K562 (cell line): ENCODE results near the gene ACSL3. TPM values are rescaled to one million over a fixed set of nuclear protein-coding genes. Genes with fewer than 3 reads are reported as not detected.

Experiments used
- ATAC-seq: fragments of 200-7000 bp; cut with Tn5 transposase; 3 replicates; pipeline ENCODE4 v1.9.1; 2020; ENCODE audit warnings: moderate library complexity
- BruUV-seq: library from RNA; stranded (reverse); fragments of 400-500 nt; replicated peaks from 2 replicates; lab custom pipeline; 2021; lab: Mats Ljungman, UMichigan
- CTCF ChIA-PET: fragments of 300-600 bp; formaldehyde crosslinking; extraction: SDS; loops from one replicate; lab custom pipeline; 2021; ENCODE audit warnings: low intra/inter-chr PET ratio; lab: Yijun Ruan, JAX
- POLR2A ChIA-PET: fragments of 300-600, 350-650 bp; sonication (Branson Sonifier 250); formaldehyde crosslinking; extraction: SDS; loops from one replicate; lab custom pipeline; 2021; ENCODE audit warnings: antibody characterized with exemption, inconsistent platforms; lab: Yijun Ruan, JAX
- DNase-seq, 4 experiments: peaks; one replicate each; pipeline versions ENCODE4 v3.0.0 to v3.0.0-alpha.2; 2011 to 2018; ENCODE audit warnings: low spot score in 3 of 4, mixed read lengths in 3 of 4; ENCODE audit errors: extremely low read depth in 1 of 4
- FAIRE-seq: peaks from 2 replicates; lab custom pipeline; 2011; peaks lifted over from hg19 to GRCh38; lab: Jason Lieb, UNC
- H2AFZ ChIP-seq: 2 replicates; pipeline ENCODE4 v1.6.0; 2011; ENCODE audit warnings: low read depth, low read length, control low read depth, inconsistent platforms
- H3K27ac ChIP-seq: fragments of 200-600 bp; 3 replicates; pipeline ENCODE4 v1.8.0; 2011; ENCODE audit warnings: low read depth, mild to moderate bottlenecking, control low read depth, inconsistent platforms, low read length, moderate library complexity, mixed read lengths; ENCODE audit errors: extremely low read depth
- H3K27me3 ChIP-seq, 2 experiments: fragments of 300-600 bp in 1 of 2; 2 replicates in 1 of 2; 3 replicates in 1 of 2; pipeline versions ENCODE4 v1.6.0 to v1.8.0; 2011; ENCODE audit warnings: inconsistent platforms in 2 of 2, low read length in 2 of 2, mild to moderate bottlenecking in 1 of 2, mixed read lengths in 1 of 2, moderate library complexity in 1 of 2; ENCODE audit not compliant: control insufficient read depth in 2 of 2, insufficient read depth in 2 of 2
- H3K36me3 ChIP-seq: fragments of 300-600 bp; 3 replicates; pipeline ENCODE4 v1.8.0; 2011; ENCODE audit warnings: mild to moderate bottlenecking, low read length, inconsistent platforms; ENCODE audit not compliant: control insufficient read depth, insufficient read depth
- H3K4me1 ChIP-seq, 2 experiments: fragments of 200-600 bp in 1 of 2; replicated peaks in 1 of 2; 2 replicates in 1 of 2; 3 replicates in 1 of 2; pipeline versions ENCODE4 v1.5.1 to v1.8.0; 2011; ENCODE audit warnings: inconsistent platforms in 2 of 2, low read length in 2 of 2, mild to moderate bottlenecking in 1 of 2, mixed read lengths in 1 of 2, moderate library complexity in 1 of 2; ENCODE audit not compliant: control insufficient read depth in 2 of 2, insufficient read depth in 2 of 2
- H3K4me2 ChIP-seq: 2 replicates; pipeline ENCODE4 v1.6.1; 2011; ENCODE audit warnings: low read length, control low read depth, inconsistent platforms, mixed read lengths; ENCODE audit not compliant: insufficient read depth
- H3K4me3 ChIP-seq: fragments of 200-600 bp; sonication (generic), shearing (Covaris generic); 2 replicates; pipeline ENCODE4 v1.5.1; 2016; ENCODE audit warnings: control low read depth, inconsistent platforms
- H3K79me2 ChIP-seq: fragments of 200-600 bp; 3 replicates; pipeline ENCODE4 v1.8.0; 2011; ENCODE audit warnings: low read length, inconsistent platforms; ENCODE audit not compliant: control insufficient read depth, insufficient read depth
- H3K9ac ChIP-seq, 2 experiments: 2 replicates each; pipeline versions ENCODE4 v1.6.0 to v1.6.1; 2011; ENCODE audit warnings: low read depth in 2 of 2, low read length in 2 of 2, control low read depth in 1 of 2, inconsistent platforms in 1 of 2, mild to moderate bottlenecking in 1 of 2, mixed read lengths in 1 of 2; ENCODE audit not compliant: insufficient read depth in 1 of 2
- H3K9me1 ChIP-seq: one replicate; pipeline ENCODE4 v1.6.0; 2011; ENCODE audit warnings: inconsistent platforms, mild to moderate bottlenecking, low read length, moderate library complexity; ENCODE audit not compliant: control insufficient read depth, insufficient read depth
- H3K9me3 ChIP-seq: replicated peaks from 2 replicates; pipeline ENCODE4 v1.5.1; 2011; ENCODE audit warnings: low read depth, low read length, inconsistent platforms; ENCODE audit not compliant: control insufficient read depth, insufficient read depth
- H4K20me1 ChIP-seq: replicated peaks from 2 replicates; pipeline ENCODE4 v1.6.1; 2011; ENCODE audit warnings: low read length, inconsistent platforms, mixed read lengths; ENCODE audit not compliant: control insufficient read depth, insufficient read depth
- CREM ChIP-seq: IDR thresholded peaks from 2 replicates; pipeline ENCODE4 v1.6.1; 2014; ENCODE audit warnings: antibody characterized with exemption, low read depth
- FOXA3 ChIP-seq, 2 experiments: fragments of 450-650 bp in 1 of 2; sonication (generic) in 1 of 2; formaldehyde crosslinking; IDR thresholded peaks in 1 of 2; conservative IDR thresholded peaks in 1 of 2; 2 replicates each; pipeline versions ENCODE4 v1.4.0 to v1.8.0; 2020 to 2022; ENCODE audit warnings: mild to moderate bottlenecking in 2 of 2, missing genetic modification reagents in 1 of 2
- MTA3 ChIP-seq: fragments of 450-650 bp; formaldehyde crosslinking; IDR thresholded peaks from 2 replicates; pipeline ENCODE4 v1.6.1; 2017; ENCODE audit warnings: mild to moderate bottlenecking, borderline replicate concordance
- ZFP36 ChIP-seq: fragments of 150-350 bp; IDR thresholded peaks from 2 replicates; pipeline ENCODE4 v1.6.1; 2018; ENCODE audit warnings: low read length, low read depth; ENCODE audit not compliant: partially characterized antibody
- WGBS: fragments of 100-300 bp; shearing (Covaris generic); methylation state at CpG from one replicate; pipeline ENCODE4 v1.1.6; 2016; ENCODE audit warnings: low coverage, mixed read lengths; ENCODE audit not compliant: insufficient coverage; ENCODE audit errors: missing lambda C conversion rate; 5-methylcytosine and 5-hydroxymethylcytosine counted together
- in situ Hi-C: fragments of 300-500 bp; cut with MboI; formaldehyde crosslinking; loops from 4 replicates; pipeline ENCODE4 v1.15.0; 2018; ENCODE audit warnings: inconsistent platforms, mixed read lengths
- intact Hi-C: fragments of 100-400 bp; cut with micrococcal nuclease; formaldehyde crosslinking; loops from 2 replicates; pipeline ENCODE4 v1.14.2; 2022
- polyA plus RNA-seq, 8 experiments: library from polyadenylated mRNA; depleted of rRNA in 4 of 8; stranded (reverse) in 5 of 8; unstranded in 3 of 8; fragments of >200 nt; fragmentation: Nextera tagmentation in 2 of 8; fragmentation: Illumina TruSeq in 1 of 8; extraction: Ambion mirVana in 2 of 8; extraction: Trizol in 1 of 8; gene quantifications; 2 replicates each; pipeline versions ENCODE4 v1.2.1 to v1.2.3, GENCODE V29; 2011 to 2014; ENCODE audit warnings: inconsistent platforms in 1 of 8, missing spikeins in 1 of 8
- total RNA-seq, 7 experiments: library from RNA; depleted of rRNA in 6 of 7; stranded (reverse); fragments of >200 nt in 6 of 7; fragmentation: Illumina TruSeq in 2 of 7; extraction: Trizol in 2 of 7; gene quantifications; 2 replicates each; pipeline versions ENCODE4 v1.2.1 to v1.2.3, GENCODE V29; 2011 to 2021; ENCODE audit warnings: low replicate concordance in 1 of 7
- TF ChIP-seq, protein P1 (sequence below): fragments of 250-450 bp; sonication (Bioruptor Pico); IDR thresholded peaks from 2 replicates; pipeline ENCODE4 v1.9.0; 2021; ENCODE audit warnings: mild to moderate bottlenecking
- TF ChIP-seq, protein P2 (sequence below): fragments of 450-650 bp; IDR thresholded peaks from one replicate; pipeline ENCODE4 v1.6.1; 2018; ENCODE audit warnings: mild to moderate bottlenecking, moderate library complexity; ENCODE audit not compliant: partially characterized antibody

ACSL3 gene
- total and polyA plus RNA-seq, 9 of the 15 experiments (the other 6 are each of a cell fraction or from before 2014, with no cell fraction given) = 21.3 to 123 (median 85.2) TPM

DNA sequence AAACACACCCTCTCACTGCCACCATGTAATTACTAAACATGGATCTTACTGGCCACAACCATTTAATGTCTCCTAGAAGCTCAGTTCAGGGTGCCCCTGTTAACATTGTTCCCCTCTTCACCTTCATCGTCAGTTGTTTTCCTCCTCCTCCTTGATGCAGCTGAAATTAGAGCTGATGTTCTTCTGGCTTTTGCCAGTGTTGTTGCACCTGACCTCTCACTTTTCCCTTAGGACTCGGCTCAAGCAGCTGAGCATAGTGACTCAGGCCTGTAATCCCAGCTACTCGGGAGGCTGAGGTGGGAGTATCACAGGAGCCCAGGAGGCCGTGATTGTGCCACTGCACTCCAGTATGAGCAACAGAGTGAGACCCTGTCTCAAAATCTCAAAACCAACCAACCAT lies 70.8 kb downstream of the ACSL3 start:
- TF ChIP-seq FOXA3 (CRISPR knock-in tag; conservative IDR thresholded peaks at IDR 0.05 in 1 of 2, IDR thresholded peaks at IDR 0.05 in 1 of 2) = no peak
- TF ChIP-seq CREM = no peak
- TF ChIP-seq ZFP36 = no peak
- TF ChIP-seq MTA3 = no peak
- TF ChIP-seq, protein P1, sequence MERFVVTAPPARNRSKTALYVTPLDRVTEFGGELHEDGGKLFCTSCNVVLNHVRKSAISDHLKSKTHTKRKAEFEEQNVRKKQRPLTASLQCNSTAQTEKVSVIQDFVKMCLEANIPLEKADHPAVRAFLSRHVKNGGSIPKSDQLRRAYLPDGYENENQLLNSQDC (CRISPR knock-in tag) = no peak
- TF ChIP-seq, protein P2, sequence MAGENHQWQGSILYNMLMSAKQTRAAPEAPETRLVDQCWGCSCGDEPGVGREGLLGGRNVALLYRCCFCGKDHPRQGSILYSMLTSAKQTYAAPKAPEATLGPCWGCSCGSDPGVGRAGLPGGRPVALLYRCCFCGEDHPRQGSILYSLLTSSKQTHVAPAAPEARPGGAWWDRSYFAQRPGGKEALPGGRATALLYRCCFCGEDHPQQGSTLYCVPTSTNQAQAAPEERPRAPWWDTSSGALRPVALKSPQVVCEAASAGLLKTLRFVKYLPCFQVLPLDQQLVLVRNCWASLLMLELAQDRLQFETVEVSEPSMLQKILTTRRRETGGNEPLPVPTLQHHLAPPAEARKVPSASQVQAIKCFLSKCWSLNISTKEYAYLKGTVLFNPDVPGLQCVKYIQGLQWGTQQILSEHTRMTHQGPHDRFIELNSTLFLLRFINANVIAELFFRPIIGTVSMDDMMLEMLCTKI = no peak
- Histone ChIP-seq H3K9me1 (no peaks in the 10 kb centered on the region), H3K27ac (no peak overlapping the region), H2AFZ (no peak overlapping the region), H3K36me3 (peaks cover 85% of the 10 kb centered on the region), H3K27me3 (no peaks in the 10 kb centered on the region), H3K9me3 (no peaks in the 10 kb centered on the region; the same call in 1 of the 2 replicates), H3K4me2 (no peak overlapping the region), H3K79me2 (no peaks in the 10 kb centered on the region; the same call in 2 of the 3 replicates), H3K9ac (no peak overlapping the region), H3K4me3 (no peak overlapping the region), H4K20me1 (no peaks in the 10 kb centered on the region), H3K4me1 (no peaks in the 10 kb centered on the region)
- intact Hi-C loops (no loop called here), in situ Hi-C loops (no loop called here)
- ATAC-seq = no peak
- no peak for FAIRE-seq
- WGBS = 94% methylated on average over 2 of the region's 4 CpGs
- no TSS peak for BruUV-seq
- no peak for DNase-seq
- POLR2A ChIA-PET = interaction anchor here (0.6 to 1.6 kb wide), 2 partner anchors 20 to 201 kb away, joined by 4 to 5 read pairs; no protein-coding TSS in a partner anchor
- CTCF ChIA-PET = no interaction called here
